H4 (cell line): Measurements from ENCODE around the gene GDE1. TPM values are rescaled to one million over a fixed set of nuclear protein-coding genes. Genes with fewer than 3 reads are reported as not detected.
A peak's percentile ranks its signal among the peaks of the same experiment; 100 is the strongest.
"Not testable (repeated sequence)": the region's sequence is repeated elsewhere in the genome, so short reads cannot be mapped to it uniquely, and the experiment has no call there.

Experiments used
- DNase-seq: peaks from one replicate; pipeline ENCODE4 v3.0.0-alpha.2; 2015; ENCODE audit warnings: low spot score
- total RNA-seq: library from RNA; depleted of rRNA; stranded (reverse); fragments of >200 nt; shearing (Covaris generic); gene quantifications from 2 replicates; pipeline ENCODE4 v1.2.3, GENCODE V29; 2014; rRNA removed

GDE1 gene, protein sequence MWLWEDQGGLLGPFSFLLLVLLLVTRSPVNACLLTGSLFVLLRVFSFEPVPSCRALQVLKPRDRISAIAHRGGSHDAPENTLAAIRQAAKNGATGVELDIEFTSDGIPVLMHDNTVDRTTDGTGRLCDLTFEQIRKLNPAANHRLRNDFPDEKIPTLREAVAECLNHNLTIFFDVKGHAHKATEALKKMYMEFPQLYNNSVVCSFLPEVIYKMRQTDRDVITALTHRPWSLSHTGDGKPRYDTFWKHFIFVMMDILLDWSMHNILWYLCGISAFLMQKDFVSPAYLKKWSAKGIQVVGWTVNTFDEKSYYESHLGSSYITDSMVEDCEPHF
- 87.4 and 87.7 TPM in 2 replicates for total RNA-seq

DNA sequence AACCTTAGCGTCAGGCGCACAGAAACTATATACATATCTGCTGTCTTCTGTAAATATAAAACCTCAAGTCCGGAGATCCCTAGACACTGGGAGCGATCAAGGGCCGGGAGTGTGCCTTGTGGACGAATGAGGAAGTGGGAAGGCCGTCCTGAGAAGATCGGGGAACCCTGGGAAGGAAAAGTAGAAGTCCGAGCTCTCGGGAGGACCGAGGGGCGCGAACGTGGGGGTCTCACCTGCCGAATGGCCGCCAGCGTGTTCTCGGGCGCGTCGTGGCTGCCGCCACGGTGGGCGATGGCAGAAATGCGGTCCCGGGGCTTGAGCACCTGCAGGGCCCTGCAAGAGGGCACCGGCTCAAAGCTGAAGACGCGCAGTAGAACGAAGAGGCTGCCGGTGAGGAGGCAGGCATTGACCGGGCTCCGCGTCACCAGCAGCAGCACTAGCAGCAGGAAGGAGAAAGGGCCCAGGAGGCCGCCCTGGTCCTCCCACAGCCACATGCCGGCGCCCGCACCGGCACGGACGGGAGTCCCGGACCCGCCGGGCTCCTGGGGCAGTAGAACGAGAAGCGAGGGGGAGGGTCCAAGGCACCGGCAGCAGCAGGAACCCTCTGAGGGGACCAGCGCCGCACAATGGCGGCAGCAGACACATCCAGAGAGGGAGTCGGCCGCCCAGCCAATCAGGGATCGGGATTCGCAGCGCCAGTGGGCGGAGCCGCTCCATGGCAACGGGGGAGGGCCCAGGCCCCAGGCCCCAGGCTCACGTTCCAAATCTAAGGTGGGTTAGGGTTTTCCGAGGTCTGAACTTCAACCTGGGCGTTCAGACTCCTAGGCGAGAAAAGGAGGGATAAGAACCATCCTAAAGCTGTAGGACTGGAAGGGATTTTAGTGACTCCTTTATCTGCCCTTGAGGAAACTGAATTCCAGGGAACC is at the start of gene GDE1:
TSS of gene GDE1 (minus strand) at position 628 of the 926 bp plus-strand sequence. CDS start at position 494, 134 bp downstream.
- peak; percentile 88 for DNase-seq

DNA sequence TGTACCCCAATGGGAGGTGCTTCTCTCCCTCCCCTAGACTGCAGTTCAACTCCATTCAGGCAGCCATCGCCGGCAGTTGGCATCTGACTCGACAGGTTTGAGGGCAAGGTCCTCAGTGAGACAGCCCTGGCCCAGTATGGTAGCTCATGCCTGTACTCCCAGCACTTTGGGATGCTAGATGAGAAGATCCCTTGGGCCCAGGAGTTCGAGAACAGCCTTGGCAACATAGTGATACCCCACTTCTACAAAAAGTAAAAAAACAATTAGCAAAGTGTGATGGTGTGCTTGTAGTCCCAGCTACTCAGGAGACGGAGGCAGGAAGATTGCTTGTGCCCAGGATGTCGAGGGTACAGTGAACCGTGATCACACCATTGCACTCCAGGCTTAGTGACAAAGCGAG is 45.7 kb upstream of the GDE1 start:
- no peak for DNase-seq

DNA sequence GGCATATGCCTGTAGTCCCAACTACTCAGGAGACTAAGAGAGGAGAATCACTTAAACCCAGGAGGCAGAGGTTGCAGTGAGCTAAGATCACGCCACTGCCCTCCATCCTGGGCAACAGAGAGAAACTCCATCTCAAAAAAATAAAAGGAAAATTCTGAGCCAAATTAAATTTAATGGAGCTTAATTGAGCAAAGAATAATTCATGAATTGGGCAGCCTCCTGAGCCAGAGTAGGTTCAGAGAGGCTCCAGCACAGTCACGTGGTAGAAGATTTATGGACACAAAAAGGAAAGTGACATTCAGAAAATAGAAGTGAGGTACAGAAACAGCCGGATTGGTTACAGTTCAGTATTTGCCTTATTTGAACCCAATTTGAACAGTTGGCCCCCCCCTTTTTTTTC is 44.5 kb upstream of the GDE1 start:
- DNase-seq = no peak

DNA sequence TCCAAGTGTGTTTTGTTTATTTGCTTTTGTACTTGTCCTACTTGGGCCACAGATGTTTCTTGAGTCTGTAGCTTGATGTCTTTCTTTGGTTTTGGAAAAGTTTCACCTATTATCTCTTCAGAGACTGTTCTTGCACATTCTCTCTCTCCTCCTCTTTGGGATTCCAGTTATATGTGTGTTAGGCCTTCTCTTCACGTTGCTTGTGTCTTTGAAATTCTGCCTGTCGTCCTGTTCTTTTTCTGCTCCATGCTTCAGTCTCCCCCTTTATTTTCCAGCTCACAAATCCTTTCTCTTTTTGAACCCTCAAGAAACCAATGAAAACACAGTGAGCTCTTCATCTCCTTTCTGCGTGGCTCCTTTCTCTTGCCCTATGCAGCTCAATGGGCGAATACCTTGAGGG is 41.5 kb upstream of the GDE1 start:
- no peak for DNase-seq

DNA sequence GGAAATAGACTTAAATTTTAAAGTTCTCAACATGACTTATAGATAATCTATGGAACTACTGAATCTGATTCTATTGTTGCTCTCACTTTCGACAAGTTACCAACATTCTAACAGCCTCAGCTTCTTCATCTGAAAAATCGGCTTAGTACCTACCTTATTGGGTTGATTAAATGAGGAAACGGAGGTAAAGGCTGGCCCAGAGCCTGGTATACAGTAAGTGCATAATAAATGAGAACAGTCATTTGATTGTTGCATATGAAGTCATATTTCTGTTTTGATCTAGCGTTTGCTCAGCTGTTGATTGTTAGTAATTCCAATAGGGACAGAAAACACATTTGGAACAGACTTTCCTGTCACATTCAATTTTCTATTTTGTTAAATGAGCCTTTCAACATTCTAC is 38.2 kb upstream of the GDE1 start:
- DNase-seq = no peak

DNA sequence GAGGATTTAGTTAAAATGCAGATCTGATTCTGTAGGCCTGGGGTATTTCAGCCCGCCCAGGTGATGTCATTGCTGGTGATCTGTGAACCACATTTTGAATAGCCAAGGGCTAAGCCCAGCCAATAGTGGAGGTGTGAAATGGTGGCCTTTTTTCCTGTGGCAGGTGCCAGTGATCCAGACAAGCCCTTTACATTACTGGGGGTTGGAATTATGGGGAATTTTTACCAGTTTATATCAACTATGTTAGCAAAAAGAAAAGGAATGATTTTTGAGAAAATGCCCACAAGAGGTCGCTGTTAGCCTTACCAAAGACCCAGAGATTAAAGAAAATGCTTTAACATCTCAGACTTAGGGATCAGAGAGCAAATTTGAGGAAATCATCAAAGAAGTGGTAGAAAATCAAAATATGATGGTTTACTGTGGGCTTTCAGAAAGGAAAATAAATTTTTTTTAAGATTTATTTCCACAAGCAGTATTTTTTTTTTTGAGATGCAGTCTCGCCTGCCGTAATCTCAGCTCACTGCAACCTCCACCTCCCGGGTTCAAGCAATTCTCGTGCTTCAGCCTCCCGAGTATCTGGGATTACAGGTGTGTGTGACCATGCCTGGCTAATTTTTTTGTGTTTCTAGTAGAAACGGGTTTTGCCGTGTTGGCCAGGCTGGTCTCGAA is 37.5 kb upstream of the GDE1 start:
- peak; percentile 23 for DNase-seq

DNA sequence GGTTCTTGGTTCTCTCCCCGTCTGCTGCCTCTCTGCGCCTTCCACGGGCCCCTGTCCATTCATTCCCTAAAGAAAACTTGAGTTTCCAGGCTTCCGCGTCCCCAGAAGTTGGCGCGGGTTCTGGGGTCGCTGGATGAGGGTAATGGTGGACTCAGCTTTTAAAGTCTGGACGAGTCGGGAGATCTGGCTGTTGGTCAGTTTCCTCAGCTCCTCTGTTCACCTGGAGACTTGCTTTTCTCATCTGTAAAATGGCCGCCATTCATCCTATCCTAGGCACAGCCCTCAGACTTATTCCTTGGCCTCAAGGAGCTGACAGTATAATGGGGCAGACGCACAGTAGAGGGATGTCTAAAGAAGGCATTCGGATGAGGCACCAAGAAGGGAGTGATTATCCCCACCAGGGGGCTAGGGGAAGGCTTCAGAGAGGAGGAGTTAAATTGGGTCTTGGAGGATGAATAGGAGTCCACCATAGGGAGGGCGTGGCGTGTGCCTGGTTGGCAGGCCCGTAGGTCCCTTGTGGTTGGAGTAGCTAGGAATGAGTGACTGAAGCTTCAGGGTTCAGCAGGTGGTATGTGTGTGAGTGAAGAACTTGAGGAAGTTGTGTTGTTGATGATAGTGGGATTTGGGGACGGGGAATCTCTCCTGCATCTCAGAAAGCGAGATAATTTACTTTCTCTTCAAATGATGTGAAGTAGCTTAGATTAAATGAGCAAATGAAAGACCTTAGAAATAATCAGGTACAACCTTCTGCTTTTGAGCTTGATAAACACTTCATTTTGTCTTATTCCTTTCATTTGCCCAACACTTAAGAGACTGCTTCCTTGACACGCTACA is 34.3 kb upstream of the GDE1 start:
- peak; percentile 55 for DNase-seq

DNA sequence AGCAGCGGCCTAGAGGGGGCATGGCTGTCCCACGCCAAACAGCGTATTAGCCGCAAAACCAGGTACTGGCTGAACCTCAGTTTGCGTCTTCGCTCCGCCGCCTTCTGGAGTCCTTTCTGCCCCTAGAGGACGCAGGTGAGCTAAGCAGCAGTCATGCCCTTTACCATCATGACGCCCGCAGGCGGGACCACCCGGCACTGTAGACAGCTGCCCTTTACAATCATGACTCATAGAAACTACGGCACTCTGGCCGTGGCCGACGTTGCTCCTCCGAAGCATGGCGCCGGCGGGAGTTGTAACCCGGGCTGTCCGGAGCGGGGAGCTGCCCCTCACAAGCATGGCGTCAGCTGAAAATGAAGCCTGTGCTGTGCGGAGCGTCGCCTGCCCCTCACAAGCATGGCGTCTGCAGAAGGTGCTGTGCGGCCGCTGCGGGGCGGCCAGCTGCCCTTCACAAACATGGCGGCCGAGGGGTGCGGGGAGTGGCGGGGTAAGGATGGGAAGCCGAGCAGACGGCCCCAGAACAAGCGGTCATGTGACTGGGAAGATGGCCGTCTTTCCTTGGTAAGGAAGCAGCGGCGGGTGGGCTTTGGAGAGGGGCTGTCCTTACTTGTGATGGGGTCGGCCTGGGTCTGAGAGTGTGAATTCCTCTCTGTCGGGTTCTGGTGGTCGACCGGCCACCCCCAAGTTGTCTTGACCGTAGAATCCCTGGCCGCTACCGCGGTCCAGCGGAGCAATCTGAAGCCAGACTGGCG is 33.5 kb upstream of the GDE1 start, which contains the start of gene VPS35L:
TSS of gene VPS35L (plus strand) at position 518 of the 752 bp plus-strand sequence. CDS start at position 545, 27 bp downstream.
- DNase-seq = peak; percentile 98

DNA sequence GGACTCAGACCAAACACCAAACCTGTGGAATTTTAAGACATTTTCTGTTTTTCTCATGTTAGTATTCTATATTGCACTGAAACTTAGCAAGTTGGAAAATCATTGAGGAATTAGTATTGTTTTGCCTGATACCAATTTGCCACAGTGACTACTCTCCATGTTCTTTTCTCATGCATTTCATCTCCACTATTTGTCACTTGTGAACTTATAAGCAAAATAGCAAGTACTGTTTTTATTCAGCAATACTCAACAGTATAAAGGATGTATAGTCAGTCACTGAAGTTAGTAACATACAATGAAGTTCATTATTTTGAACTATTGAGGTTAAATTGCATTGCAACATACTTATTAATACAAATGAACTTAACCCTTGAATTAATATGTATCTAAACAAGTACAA is 27.8 kb upstream of the GDE1 start:
- no peak for DNase-seq

DNA sequence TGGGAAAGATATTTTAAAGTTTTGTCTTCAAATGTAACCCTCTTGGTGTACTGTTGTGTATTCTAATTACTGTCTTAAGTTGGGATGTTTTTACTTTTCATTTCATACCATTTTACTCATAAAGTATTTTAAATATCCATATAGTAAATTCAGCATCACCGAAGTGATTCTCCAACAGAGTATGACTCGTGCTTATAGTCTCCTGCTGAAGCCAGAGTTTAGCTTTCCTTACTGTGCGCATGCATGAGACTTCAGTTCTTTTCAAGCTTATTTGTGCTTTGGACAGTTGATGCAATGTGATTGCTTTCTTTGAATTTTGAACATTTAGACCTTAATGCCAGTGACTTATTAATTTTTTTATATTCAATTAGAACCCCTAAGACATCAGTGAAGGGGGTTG is 26.2 kb upstream of the GDE1 start:
- DNase-seq = no peak

DNA sequence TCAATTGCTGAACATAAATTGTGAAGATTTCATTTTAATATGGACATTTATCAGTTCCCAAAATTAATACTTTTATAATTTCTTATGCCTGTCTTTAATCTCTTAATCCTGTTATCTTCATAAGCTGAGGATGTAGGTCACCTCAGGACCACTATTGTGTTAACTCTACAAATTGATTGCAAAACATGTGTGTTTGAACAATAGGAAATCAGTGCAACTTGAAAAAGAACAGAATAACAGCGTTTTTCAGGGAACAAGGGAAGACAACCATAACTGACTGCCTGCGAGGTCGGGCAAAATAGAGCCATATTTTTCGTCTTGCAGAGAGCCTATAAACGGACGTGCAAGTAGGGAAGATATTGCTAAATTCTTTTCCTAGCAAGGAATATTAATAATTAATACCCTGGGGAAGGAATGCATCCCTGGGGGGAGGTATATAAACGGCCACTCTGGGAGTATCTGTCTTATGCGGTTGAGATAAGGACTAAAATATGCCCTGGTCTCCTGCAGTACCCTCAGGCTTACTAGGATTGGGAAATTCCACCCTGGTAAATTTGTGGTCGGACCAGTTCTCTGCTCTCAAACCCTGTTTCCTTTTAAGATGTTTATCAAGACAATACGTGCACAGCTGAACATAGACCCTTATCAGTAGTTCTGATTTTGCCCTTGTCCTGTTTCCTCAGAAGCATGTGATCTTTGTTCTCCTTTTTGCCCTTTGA is 21.5 kb upstream of the GDE1 start:
- DNase-seq = not testable (repeated sequence)

DNA sequence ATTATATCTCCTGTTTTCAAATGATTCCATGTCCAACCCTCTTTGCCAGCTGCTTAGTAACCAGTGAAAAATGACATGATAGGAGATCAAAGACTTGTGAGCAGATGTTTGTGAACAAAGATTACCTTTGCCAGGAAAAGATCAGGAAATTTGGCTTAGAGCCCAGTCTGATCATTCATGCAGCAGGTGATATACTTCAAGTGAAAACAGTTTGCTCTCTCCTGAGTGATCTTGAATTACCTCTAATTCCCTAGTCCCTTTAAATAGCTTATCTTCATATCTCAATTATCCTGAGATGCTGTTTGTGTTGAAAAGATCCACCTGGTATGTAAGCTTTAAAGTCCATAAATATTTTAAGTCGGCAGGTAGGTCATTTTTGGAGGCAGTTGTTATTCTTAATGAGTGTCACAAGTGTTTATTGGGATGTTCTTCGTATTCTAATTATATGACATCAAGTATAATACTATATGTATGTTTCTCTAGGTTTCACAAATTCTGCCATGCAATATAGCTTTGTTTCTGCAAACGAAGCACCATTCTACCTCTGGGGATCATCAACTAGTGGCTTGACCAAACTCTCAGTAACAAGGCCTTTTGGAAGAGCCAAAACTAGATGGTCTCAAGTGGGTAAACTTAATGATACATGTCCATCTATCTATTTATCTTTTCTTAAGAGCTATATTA is 20.4 kb upstream of the GDE1 start:
- DNase-seq = no peak

DNA sequence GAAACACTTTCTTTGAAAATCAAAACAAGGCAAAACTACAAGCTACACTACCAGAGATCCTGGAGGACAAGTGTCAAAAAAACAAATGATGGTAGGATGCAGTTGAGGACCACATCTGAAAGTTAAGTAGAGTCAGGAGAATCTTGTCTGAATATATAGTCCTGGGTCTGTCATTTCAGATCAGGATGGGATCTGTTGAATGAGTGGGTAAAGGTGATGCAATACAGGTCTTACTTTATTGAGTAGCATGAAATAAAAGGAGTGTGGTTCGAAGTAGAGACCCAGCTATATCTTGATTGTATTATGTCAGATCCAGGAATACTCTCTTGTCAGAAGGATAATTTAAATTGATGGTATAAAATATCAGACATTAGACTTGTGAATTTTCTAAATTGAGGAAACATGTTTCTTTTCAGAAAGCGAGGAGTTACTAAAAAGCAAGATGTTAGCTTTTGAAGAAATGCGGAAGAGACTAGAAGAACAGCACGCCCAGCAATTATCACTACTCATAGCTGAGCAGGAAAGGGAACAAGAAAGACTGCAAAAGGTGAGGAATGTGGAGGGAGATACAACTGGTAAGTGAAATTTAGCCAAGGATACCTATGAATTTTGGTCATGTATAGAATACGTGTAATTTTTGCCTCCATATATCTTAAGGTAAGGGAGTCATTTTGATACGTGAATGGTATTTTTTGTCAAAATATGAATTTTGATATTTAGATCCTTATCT is 18.5 kb upstream of the GDE1 start:
- no peak for DNase-seq

DNA sequence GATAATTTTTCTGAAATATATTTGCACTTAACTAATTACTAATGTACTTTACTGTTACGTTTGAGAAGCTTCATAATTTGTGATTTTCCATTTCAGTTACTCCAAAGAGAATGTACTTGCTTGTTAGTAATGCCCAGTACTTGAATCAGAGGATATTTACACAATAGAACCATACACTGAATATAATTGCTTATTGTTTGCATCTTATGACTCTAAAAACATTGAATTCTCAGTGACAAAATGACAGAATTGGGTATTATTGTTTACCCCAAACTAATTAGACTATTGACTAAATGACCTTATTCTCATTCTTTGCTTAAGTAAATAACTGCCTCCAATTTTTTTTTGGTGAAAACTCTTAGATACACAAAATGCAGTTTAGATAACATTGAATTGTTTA is 10.7 kb upstream of the GDE1 start:
- no peak for DNase-seq

DNA sequence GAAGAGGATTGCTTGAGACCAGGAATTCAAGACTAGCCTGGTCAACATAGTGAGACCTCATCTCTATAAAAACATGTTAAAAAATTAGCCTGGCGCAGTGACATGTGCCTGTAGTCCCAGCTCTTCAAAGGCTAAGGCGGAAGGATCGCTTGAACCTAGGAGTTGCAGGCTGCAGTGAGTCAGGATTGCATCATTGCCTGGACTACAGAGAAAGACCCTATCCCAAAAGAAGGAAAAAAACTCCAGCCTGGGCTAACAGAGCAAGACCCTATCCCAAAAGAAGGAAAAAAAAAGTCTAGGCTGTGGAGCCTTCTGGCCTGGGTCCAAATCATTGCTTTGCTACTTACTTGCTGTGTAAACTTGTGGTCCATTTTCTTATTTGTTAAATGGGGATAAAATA is 6.8 kb upstream of the GDE1 start:
- no peak for DNase-seq

DNA sequence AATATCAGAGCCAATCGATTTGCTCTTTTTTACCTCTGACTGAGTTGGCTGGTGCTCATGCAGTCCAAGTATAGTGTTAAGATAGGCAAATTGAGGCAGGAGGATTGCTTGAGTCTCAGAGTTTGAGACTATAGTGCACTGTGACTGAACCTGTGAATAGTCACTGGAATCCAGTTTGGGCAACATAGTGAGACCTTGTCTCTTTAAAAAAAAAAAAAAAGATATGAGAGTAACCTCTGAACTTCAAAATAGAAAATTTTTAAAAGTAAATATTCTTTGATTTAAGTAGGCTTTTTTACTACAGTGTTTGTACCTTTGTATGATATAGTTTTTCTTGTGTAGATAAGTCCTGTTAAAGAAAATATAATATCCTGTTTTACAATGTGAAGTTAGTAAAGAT is 5.3 kb upstream of the GDE1 start:
- no peak for DNase-seq

DNA sequence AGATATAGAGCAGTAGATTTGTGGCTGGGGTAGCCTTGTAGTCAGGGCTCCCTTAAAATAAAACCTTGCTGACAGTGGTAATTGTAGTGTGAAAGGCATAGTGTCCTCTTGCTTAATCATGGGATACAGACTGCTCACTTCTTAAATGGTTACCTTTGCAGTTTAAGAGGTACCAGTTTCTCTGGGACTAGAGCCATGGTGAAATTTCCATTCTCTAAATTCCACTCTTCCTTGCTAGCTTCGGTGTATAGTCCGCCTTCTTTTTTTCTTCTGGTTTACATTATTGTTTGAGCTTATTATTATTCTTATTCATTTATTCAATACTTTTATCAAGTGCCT is 3.5 kb upstream of the GDE1 start:
- DNase-seq = no peak

DNA sequence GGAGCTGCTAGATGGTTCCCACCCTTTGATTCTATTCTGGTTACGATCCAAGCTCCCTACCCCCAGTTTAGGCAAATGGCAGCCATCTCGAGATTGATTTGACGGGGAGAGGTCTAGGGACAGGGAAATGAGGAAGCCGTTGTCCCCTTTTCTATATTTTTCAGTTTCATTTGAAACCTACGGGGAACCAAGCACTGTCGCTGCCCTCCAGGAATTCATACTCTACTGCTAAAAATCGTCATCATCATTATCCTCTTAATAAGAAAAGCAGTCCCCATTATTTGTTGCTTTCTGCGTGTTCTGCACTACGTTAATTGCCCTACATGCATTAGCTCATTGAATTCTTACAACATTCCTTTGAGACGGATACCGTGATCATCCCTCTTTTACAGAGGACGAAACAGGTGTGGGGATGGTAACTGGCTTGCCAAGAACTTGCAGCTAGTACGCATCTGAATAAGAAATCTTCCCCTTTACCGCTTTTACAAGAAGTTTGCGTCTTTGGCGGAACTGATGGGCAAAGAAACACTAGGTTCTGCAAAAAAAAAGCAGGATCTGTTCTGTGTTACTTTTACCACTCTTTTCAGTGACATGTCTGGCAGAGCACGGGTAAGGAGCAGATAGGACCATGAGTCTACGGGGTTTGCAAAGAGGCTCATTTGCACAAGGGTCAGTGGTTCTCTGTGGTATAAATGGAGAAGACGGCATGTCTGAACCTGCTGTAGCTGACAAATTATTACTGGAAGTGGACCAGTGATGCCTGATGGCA is 2.9 kb upstream of the GDE1 start:
- DNase-seq = no peak
